SU-DHL-6 (cell line): ENCODE data around the gene RNFT1.
"Not testable (repeated sequence)": the region's sequence is repeated elsewhere in the genome, so short reads cannot be mapped to it uniquely, and the experiment has no call there.

Experiments
- CTCF ChIP-seq: fragments of 200-600 bp; sonication (generic); IDR thresholded peaks from one replicate; pipeline ENCODE4 v1.5.1; 2017; ENCODE audit warnings: antibody characterized with exemption, mild to moderate bottlenecking, low read length, moderate library complexity; ENCODE audit not compliant: insufficient read depth, poor library complexity, severe bottlenecking
- EZH2phosphoT487 ChIP-seq: fragments of 200-600 bp; sonication (generic), shearing (Covaris generic); conservative IDR thresholded peaks from 2 replicates; pipeline ENCODE4 v1.6.1; 2018; ENCODE audit warnings: mild to moderate bottlenecking, antibody characterized with exemption, low read length, moderate library complexity, mixed read lengths

DNA sequence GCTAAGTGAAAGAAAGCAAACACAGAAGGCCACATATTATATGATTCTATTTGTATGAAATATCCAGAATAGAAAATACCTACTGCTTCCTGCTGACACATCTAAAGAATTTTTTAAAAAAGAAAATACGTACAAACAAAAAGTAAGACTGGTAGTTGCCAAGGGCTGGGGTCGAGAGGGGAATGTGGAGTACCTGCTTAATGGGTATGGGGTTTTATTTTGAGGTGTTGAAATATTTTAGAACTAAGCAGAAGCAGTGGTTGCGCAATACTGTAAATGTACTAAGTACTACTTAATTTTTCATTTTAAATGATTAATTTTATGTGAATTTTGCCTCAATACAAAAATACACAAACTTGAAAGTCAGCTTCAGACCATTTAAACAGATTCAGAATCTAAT lies 32.1 kb upstream of the RNFT1 start:
- TF ChIP-seq CTCF, EZH2phosphoT487: not testable (repeated sequence)
